ENCODE data around the gene ZNF8. TPM values are rescaled to one million over a fixed set of nuclear protein-coding genes. Genes with fewer than 3 reads are reported as not detected.
A peak's percentile ranks its signal among the peaks of the same experiment; 100 is the strongest.

Gene ZNF8
- total and polyA plus RNA-seq, 10 of the 15 experiments (the other 5 are each of a cell fraction or from before 2014, with no cell fraction given), result 0.46 to 5.4 (median 2.6) TPM

DNA sequence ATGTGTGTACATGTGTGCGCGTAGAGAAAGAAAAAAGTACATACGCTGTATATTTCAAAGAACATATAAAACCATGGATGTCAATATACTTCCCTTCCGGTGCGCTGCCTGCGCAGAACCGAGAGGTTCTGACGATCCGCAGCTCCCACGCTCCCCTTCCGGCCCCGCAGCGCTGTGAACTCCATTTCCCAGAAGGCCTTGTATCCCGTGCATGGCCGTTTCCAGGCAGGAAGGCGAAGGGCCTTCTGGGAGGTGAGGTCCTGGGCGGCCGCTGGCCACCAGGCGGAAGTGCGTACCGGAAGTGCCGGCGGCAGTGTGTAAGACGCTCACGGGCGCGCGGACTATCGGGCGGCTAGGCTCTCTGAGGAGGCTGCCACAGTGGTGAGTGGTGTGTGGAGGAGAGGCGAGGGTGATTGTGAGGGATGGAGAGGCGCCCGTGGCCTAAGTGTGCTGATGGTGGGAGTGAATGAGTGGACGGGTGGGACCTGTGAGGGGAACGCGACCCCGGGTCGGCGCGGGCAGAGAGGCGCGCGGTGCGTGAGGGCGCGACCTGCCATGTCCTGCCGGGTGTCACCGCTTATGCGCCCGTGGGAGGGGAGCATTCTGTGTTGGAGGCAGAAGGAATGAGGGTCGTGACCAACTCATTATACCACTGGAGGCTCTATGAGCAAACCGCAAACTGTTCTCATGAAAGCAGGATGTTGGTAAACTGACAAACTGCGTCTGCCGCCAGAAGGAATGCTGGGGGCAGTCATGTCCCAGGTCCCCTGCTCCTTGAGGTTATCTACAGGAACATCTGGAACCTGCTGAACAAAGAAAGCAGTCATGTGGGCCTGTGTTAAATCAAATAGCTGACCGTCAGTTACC, 26.5 kb downstream of the ZNF8 start, which contains the start of gene ERVK3-1 (continued):
- TF ChIP-seq SUZ12 (IDR thresholded peaks at IDR 0.05; ENCODE audit: unreplicated experiment), result no peak
- no peak for TF ChIP-seq STAT3 (IDR thresholded peaks at IDR 0.05; ENCODE audit: low read depth, low read length)
- TF ChIP-seq, protein P1, sequence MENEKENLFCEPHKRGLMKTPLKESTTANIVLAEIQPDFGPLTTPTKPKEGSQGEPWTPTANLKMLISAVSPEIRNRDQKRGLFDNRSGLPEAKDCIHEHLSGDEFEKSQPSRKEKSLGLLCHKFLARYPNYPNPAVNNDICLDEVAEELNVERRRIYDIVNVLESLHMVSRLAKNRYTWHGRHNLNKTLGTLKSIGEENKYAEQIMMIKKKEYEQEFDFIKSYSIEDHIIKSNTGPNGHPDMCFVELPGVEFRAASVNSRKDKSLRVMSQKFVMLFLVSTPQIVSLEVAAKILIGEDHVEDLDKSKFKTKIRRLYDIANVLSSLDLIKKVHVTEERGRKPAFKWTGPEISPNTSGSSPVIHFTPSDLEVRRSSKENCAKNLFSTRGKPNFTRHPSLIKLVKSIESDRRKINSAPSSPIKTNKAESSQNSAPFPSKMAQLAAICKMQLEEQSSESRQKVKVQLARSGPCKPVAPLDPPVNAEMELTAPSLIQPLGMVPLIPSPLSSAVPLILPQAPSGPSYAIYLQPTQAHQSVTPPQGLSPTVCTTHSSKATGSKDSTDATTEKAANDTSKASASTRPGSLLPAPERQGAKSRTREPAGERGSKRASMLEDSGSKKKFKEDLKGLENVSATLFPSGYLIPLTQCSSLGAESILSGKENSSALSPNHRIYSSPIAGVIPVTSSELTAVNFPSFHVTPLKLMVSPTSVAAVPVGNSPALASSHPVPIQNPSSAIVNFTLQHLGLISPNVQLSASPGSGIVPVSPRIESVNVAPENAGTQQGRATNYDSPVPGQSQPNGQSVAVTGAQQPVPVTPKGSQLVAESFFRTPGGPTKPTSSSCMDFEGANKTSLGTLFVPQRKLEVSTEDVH (IDR thresholded peaks at IDR 0.05; ENCODE audit: low read depth, partially characterized antibody), result peak; percentile 54
- TF ChIP-seq POU2F2 (IDR thresholded peaks at IDR 0.05; ENCODE audit: borderline replicate concordance, low read depth, low read length), result peak; percentile 80
- TF ChIP-seq NR2C1 (IDR thresholded peaks at IDR 0.05), result peak; percentile 65
- no peak for TF ChIP-seq EP300 (IDR thresholded peaks at IDR 0.05; ENCODE audit: borderline replicate concordance in 1 of 2, control insufficient read depth in 1 of 2, low read depth in 2 of 2, low read length in 2 of 2)
- no peak for TF ChIP-seq SUPT20H (IDR thresholded peaks at IDR 0.05; ENCODE audit: borderline replicate concordance, control insufficient read depth, low read depth, low read length)
- peak; percentile 38 for TF ChIP-seq SP1 (IDR thresholded peaks at IDR 0.05; ENCODE audit: low read depth, low read length)
- TF ChIP-seq SMAD1 (IDR thresholded peaks at IDR 0.05; ENCODE audit: low read depth, partially characterized antibody), result peak; percentile 80
- TF ChIP-seq, protein P2, sequence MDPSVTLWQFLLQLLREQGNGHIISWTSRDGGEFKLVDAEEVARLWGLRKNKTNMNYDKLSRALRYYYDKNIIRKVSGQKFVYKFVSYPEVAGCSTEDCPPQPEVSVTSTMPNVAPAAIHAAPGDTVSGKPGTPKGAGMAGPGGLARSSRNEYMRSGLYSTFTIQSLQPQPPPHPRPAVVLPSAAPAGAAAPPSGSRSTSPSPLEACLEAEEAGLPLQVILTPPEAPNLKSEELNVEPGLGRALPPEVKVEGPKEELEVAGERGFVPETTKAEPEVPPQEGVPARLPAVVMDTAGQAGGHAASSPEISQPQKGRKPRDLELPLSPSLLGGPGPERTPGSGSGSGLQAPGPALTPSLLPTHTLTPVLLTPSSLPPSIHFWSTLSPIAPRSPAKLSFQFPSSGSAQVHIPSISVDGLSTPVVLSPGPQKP (IDR thresholded peaks at IDR 0.05; ENCODE audit: low read depth, low read length), result peak; percentile 99
- peak; percentile 87 for TF ChIP-seq NR2F1 (conservative IDR thresholded peaks at IDR 0.05)
- peak; percentile 93 for TF ChIP-seq NBN (IDR thresholded peaks at IDR 0.05)
- TF ChIP-seq RAD21 (IDR thresholded peaks at IDR 0.05; ENCODE audit: insufficient read depth, low read depth, low read length), result no peak
- no peak for TF ChIP-seq FOXM1 (IDR thresholded peaks at IDR 0.05; ENCODE audit: low read depth, low read length)
- TF ChIP-seq SRF (IDR thresholded peaks at IDR 0.05; ENCODE audit: low read depth in 2 of 2, low read length in 2 of 2), result 0 out of 4 replicates have a peak, but pooled peaks of 1 of the 2 experiments have one; percentile 58
- TF ChIP-seq EZH2 (IDR thresholded peaks at IDR 0.05; ENCODE audit: borderline replicate concordance, control insufficient read depth, low read depth, low read length), result no peak
- no peak for TF ChIP-seq NFYA (IDR thresholded peaks at IDR 0.05; ENCODE audit: borderline replicate concordance, low read depth, low read length)
- peak; percentile 95 for TF ChIP-seq CREM (IDR thresholded peaks at IDR 0.05; ENCODE audit: low read depth)
- no peak for TF ChIP-seq ZSCAN29 (IDR thresholded peaks at IDR 0.05)
- no peak for TF ChIP-seq TBL1XR1 (IDR thresholded peaks at IDR 0.05; ENCODE audit: low read depth, low read length)
- TF ChIP-seq RBBP5 (conservative IDR thresholded peaks at IDR 0.05), result no peak
- TF ChIP-seq RELA (IDR thresholded peaks at IDR 0.05; ENCODE audit: borderline replicate concordance, partially characterized antibody), result no peak
- TF ChIP-seq CHD4 (IDR thresholded peaks at IDR 0.05), result no peak
- TF ChIP-seq, protein P3, sequence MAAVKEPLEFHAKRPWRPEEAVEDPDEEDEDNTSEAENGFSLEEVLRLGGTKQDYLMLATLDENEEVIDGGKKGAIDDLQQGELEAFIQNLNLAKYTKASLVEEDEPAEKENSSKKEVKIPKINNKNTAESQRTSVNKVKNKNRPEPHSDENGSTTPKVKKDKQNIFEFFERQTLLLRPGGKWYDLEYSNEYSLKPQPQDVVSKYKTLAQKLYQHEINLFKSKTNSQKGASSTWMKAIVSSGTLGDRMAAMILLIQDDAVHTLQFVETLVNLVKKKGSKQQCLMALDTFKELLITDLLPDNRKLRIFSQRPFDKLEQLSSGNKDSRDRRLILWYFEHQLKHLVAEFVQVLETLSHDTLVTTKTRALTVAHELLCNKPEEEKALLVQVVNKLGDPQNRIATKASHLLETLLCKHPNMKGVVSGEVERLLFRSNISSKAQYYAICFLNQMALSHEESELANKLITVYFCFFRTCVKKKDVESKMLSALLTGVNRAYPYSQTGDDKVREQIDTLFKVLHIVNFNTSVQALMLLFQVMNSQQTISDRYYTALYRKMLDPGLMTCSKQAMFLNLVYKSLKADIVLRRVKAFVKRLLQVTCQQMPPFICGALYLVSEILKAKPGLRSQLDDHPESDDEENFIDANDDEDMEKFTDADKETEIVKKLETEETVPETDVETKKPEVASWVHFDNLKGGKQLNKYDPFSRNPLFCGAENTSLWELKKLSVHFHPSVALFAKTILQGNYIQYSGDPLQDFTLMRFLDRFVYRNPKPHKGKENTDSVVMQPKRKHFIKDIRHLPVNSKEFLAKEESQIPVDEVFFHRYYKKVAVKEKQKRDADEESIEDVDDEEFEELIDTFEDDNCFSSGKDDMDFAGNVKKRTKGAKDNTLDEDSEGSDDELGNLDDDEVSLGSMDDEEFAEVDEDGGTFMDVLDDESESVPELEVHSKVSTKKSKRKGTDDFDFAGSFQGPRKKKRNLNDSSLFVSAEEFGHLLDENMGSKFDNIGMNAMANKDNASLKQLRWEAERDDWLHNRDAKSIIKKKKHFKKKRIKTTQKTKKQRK (IDR thresholded peaks at IDR 0.05; ENCODE audit: low read depth, low read length), result no peak

Data from GM12878 (cell line).